ENCODE data around the gene RPH3AL. TPM values are rescaled to one million over a fixed set of nuclear protein-coding genes. Genes with fewer than 3 reads are reported as not detected.
A peak's percentile ranks its signal among the peaks of the same experiment; 100 is the strongest.

RPH3AL gene
- total RNA-seq, 3 donors from 2014 or later (not counting 1 experiment from before 2014, with no cell fraction given) = 7.2 to 9.9 (median 7.9) TPM

DNA sequence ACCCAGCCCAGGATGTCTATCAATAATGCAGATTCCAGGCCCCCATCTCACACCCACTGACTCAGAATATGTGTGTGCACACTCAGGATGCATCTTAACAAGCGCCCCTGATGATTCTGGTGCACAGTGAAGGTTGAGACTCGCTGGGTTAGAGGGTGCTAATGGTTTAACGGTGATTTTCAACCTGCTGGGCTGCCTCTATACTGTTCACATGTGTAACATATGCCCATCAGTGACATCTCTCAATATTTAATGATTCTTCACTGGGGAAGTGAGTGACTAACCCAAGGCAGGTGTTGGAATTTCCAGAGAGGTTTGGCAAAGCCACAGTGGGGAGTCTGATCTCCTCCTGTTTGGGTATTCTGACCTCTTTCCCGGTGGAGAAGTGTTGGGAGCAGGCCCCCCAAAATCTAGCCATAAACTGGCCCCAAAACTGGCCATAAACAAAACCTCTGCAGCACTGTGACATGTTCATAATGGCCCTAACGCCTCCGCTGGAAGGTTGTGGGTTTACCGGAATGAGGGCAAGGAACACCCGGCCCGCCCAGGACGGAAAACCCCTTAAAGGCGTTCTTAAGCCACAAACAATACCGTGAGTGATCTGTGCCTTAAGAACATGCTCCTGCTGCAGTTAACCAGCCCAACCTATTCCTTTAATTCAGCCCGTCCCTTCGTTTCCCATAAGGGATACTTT, 167.0 kb downstream of the RPH3AL start:
- 62% methylated on average over 14 of the region's 14 CpGs for WGBS (ENCODE audit: insufficient coverage)
- no peak overlapping the region for H3K4me3 Mint-ChIP-seq
- no peak for ATAC-seq
- H3K27ac ChIP-seq (ENCODE audit: low read length) = no peak overlapping the region
- H3K9me3 Mint-ChIP-seq = peaks cover 0 to 4% of the 10 kb centered on the region in 2 donors
- H3K27ac Mint-ChIP-seq = no peak overlapping the region
- peak in 1 of 2 donors; percentile 40 for DNase-seq
- H3K36me3 Mint-ChIP-seq = no peaks in the 10 kb centered on the region
- H3K9me3 ChIP-seq (ENCODE audit: control insufficient read depth, insufficient read depth, low read length) = no peaks in the 10 kb centered on the region
- TF ChIP-seq, protein P1, sequence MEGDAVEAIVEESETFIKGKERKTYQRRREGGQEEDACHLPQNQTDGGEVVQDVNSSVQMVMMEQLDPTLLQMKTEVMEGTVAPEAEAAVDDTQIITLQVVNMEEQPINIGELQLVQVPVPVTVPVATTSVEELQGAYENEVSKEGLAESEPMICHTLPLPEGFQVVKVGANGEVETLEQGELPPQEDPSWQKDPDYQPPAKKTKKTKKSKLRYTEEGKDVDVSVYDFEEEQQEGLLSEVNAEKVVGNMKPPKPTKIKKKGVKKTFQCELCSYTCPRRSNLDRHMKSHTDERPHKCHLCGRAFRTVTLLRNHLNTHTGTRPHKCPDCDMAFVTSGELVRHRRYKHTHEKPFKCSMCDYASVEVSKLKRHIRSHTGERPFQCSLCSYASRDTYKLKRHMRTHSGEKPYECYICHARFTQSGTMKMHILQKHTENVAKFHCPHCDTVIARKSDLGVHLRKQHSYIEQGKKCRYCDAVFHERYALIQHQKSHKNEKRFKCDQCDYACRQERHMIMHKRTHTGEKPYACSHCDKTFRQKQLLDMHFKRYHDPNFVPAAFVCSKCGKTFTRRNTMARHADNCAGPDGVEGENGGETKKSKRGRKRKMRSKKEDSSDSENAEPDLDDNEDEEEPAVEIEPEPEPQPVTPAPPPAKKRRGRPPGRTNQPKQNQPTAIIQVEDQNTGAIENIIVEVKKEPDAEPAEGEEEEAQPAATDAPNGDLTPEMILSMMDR (IDR thresholded peaks at IDR 0.05) = no peak
- H3K27me3 ChIP-seq (ENCODE audit: control insufficient read depth, insufficient read depth, low read length) = peaks cover 9% of the 10 kb centered on the region
- H3K4me1 Mint-ChIP-seq = no peaks in the 10 kb centered on the region
- no peaks in the 10 kb centered on the region for H3K36me3 ChIP-seq (ENCODE audit: control insufficient read depth, insufficient read depth, low read length)
- intact Hi-C loops (cut with micrococcal nuclease) = no loop called here
- peaks cover 3% of the 10 kb centered on the region for H3K4me1 ChIP-seq (ENCODE audit: control insufficient read depth, insufficient read depth, low read length)
- peaks cover 38 to 47% of the 10 kb centered on the region in 2 donors for H3K27me3 Mint-ChIP-seq (ENCODE audit: low read depth in 2 of 2)
- H3K4me3 ChIP-seq (ENCODE audit: low read length) = no peak overlapping the region

DNA sequence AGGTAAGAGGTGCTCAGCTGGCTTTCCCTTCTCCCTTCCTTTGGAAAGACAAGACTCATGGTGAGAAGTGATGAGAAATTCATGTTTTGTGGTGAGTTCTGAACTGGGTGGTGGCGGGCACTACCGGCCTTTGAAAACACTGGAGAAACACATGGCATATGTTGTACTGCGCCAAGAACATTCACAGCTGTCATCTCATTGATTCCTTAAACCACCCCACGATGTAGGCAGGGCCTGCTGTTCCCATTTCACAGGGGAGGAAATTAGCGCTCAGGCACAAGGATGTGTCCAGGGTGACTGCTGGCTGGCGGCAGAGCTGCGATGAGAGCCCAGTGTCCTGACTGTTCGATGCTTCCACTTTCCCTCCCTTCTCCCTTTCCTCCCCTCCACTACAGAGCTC, 169.6 kb downstream of the RPH3AL start:
- Histone ChIP-seq H3K4me1 (ENCODE audit: control insufficient read depth, insufficient read depth, low read length) (peaks cover 3% of the 10 kb centered on the region), H3K27ac (ENCODE audit: low read length) (no peak overlapping the region), H3K9me3 (ENCODE audit: control insufficient read depth, insufficient read depth, low read length) (no peaks in the 10 kb centered on the region), H3K36me3 (ENCODE audit: control insufficient read depth, insufficient read depth, low read length) (no peaks in the 10 kb centered on the region), H3K4me3 (ENCODE audit: low read length) (no peak overlapping the region), H3K27me3 (ENCODE audit: control insufficient read depth, insufficient read depth, low read length) (peaks cover 15% of the 10 kb centered on the region)
- TF ChIP-seq, protein P1 (IDR thresholded peaks at IDR 0.05) = no peak
- Mint-ChIP-seq H3K36me3 (no peaks in the 10 kb centered on the region), H3K9me3 (no peaks in the 10 kb centered on the region), H3K27ac (no peak overlapping the region), H3K4me3 (no peak overlapping the region), H3K27me3 (ENCODE audit: low read depth in 2 of 2) (peaks cover 44 to 52% of the 10 kb centered on the region in 2 donors), H3K4me1 (no peaks in the 10 kb centered on the region)
- ATAC-seq (no peak), DNase-seq (no peak)
- 89% methylated on average over 8 of the region's 8 CpGs for WGBS (ENCODE audit: insufficient coverage)
- intact Hi-C loops (cut with micrococcal nuclease) = no loop called here

DNA sequence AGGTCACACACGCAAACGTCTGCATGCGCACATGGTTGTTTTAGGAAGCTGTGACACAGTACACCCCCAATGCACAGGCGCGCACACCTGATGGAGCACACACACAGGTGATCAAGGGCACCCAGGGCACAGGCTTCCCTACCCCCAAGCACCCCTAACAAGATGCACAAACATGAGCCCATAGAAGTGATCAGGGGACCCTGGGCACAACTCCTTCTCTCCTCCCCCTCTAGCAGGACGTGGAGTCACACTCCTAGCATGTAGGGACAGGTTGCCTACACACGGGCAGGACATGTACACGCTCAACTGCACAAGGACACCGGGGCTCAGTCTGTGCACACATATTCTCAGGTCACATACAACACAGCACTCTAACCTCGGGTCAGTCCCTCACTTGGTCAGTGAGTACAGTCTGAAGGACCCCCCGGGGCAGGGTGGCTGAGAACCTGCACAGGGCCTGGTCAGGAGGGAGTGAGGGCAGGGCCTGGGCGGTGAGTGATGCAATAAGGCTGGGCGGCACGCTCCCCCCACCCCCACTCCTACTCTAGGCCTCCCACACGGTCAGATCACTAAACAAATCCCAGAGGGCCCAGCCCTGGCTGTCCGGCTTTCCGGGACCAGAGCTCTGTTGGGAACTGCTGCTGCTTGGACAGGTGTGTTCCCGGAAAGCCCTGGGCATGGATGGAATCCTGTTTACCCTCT, 170.4 kb downstream of the RPH3AL start:
- Mint-ChIP-seq H3K4me3 (peak overlapping the region; percentile 65), H3K27ac (no peak overlapping the region), H3K36me3 (no peaks in the 10 kb centered on the region), H3K9me3 (no peaks in the 10 kb centered on the region), H3K27me3 (ENCODE audit: low read depth in 2 of 2) (peaks cover 44 to 60% of the 10 kb centered on the region in 2 donors), H3K4me1 (no peaks in the 10 kb centered on the region)
- no peaks in the 10 kb centered on the region for H3K9me3 ChIP-seq (ENCODE audit: control insufficient read depth, insufficient read depth, low read length)
- H3K4me1 ChIP-seq (ENCODE audit: control insufficient read depth, insufficient read depth, low read length) = peaks cover 3% of the 10 kb centered on the region
- DNase-seq (no peak), ATAC-seq (no peak)
- peaks cover 15% of the 10 kb centered on the region for H3K27me3 ChIP-seq (ENCODE audit: control insufficient read depth, insufficient read depth, low read length)
- intact Hi-C loops (cut with micrococcal nuclease) = no loop called here
- no peaks in the 10 kb centered on the region for H3K36me3 ChIP-seq (ENCODE audit: control insufficient read depth, insufficient read depth, low read length)
- H3K4me3 ChIP-seq (ENCODE audit: low read length) = no peak overlapping the region
- TF ChIP-seq, protein P1 (IDR thresholded peaks at IDR 0.05) = no peak
- WGBS (ENCODE audit: insufficient coverage) = 82% methylated on average over 18 of the region's 18 CpGs
- no peak overlapping the region for H3K27ac ChIP-seq (ENCODE audit: low read length)

Measured in natural killer cell (primary cell).